GM23248 (cell line): Measurements from ENCODE around the gene TBX5.

Experiments used
- EZH2 ChIP-seq: fragments of 200-600 bp; sonication (generic); IDR thresholded peaks from 2 replicates; pipeline ENCODE4 v1.6.1; 2018; ENCODE audit warnings: antibody characterized with exemption, mild to moderate bottlenecking; ENCODE audit not compliant: insufficient read depth, poor library complexity, severe bottlenecking
- EZH2phosphoT487 ChIP-seq: fragments of 200-600 bp; sonication (generic); IDR thresholded peaks from 2 replicates; pipeline ENCODE4 v1.6.1; 2018; ENCODE audit warnings: antibody characterized with exemption, moderate library complexity, mild to moderate bottlenecking, low read depth; ENCODE audit not compliant: insufficient read depth

DNA sequence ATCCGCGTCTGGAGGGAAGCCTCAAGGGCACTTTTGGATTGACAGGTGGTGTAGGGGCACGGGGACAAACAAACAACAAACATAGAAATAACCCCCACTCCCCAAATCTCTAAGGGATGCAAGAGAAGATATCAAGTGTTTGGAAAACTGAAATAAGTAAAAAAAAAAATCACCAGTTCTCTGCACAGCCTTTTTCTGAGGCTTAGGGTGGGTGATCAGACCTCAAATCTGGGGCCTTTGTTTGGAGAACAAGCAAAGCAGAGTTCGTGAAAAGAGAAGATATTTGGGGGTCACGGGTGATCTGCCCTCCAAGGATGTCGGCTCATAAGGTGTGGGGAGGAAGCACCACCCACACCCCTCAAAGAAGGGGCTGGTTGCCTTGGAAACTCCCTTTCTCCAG lies 10.7 kb downstream of the TBX5 start:
- TF ChIP-seq EZH2 = no peak
- TF ChIP-seq EZH2phosphoT487 = no peak
